ENCODE data around the gene CYP27B1. TPM values are rescaled to one million over a fixed set of nuclear protein-coding genes. Genes with fewer than 3 reads are reported as not detected.

The CYP27B1 gene
- total and polyA plus RNA-seq, 10 of the 15 experiments (the other 5 are each of a cell fraction or from before 2014, with no cell fraction given) = 0.10 to 2.7 (median 1.1) TPM

DNA sequence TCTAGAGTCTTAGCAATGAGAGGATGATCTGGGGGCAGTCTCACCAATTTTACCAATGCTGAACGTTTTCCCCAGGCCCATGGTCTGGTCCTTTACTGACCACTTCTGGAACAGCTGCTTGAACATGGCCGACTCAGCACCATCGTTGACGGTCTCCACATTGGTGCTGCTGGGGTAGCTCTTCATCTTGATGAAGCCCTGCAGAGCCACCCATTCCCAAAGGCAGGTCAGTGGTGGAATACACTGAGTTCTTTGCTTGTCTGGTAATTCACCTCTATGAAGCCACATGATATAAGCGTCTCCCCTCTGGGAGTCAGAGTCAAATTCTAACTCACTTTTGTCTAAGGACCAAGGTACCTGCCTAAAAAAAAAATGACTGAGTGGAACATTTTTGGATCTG is 41.5 kb upstream of the CYP27B1 start:
- ChIA-PET POLR2A (no interaction called here), SMC1A (ENCODE audit: uncharacterized antibody, unreplicated experiment) (no interaction called here), RAD21 (ENCODE audit: unreplicated experiment) (no interaction called here), CTCF (interaction anchor here (0.9 to 2.3 kb wide), 2 partner anchors 10 to 52 kb away, joined by 4 to 7 read pairs; no protein-coding TSS in a partner anchor)
- DNase-seq (ENCODE audit: low read depth, low spot score) (no peak), ATAC-seq (no peak), FAIRE-seq (no peak)
- no peaks in the 10 kb centered on the region for H3K9me3 ChIP-seq (replicated peaks; ENCODE audit: control insufficient read depth, insufficient read depth, low read length)
- no peak overlapping the region for H3K9ac ChIP-seq (ENCODE audit: control insufficient read depth, insufficient read depth, low read length)
- in situ Hi-C loops (cut with MboI) (no loop called here), intact Hi-C loops (cut with micrococcal nuclease; ENCODE audit: unreplicated experiment) (no loop called here)
- H3K4me2 ChIP-seq (ENCODE audit: control insufficient read depth, insufficient read depth) = no peak overlapping the region
- WGBS (ENCODE audit: insufficient coverage, insufficient replicate concordance, low lambda C conversion rate, missing lambda C conversion rate) = 75% methylated on average over 5 of the region's 5 CpGs
- H3K27me3 ChIP-seq (replicated peaks in 1 of 2; ENCODE audit: control insufficient read depth in 2 of 2, insufficient read depth in 2 of 2, low read length in 1 of 2) = no peaks in the 10 kb centered on the region
- no peaks in the 10 kb centered on the region for H3K79me2 ChIP-seq (ENCODE audit: control insufficient read depth, insufficient read depth, low read length)
- no peaks in the 10 kb centered on the region; a peak in 1 of 4 replicates for H3K36me3 ChIP-seq (ENCODE audit: control insufficient read depth in 2 of 2, insufficient read depth in 2 of 2, low read length in 1 of 2)
- no peaks in the 10 kb centered on the region for H3K4me1 ChIP-seq (ENCODE audit: control insufficient read depth, insufficient read depth, low read length)
- no peaks in the 10 kb centered on the region for H4K20me1 ChIP-seq (ENCODE audit: control insufficient read depth, insufficient read depth)
- no TSS peak for BruUV-seq (replicated peaks)
- H3K4me3 ChIP-seq = no peak overlapping the region
- H2AFZ ChIP-seq (ENCODE audit: control insufficient read depth, low read depth, low read length) = no peak overlapping the region
- no peak overlapping the region for H3K27ac ChIP-seq (ENCODE audit: control insufficient read depth, insufficient read depth)
- TF ChIP-seq IKZF1 (conservative IDR thresholded peaks at IDR 0.05) (no peak), ZNF274 (IDR thresholded peaks at IDR 0.05; ENCODE audit: insufficient read depth, insufficient read length) (no peak), JUNB (IDR thresholded peaks at IDR 0.05) (no peak), SPI1 (IDR thresholded peaks at IDR 0.05; ENCODE audit: borderline replicate concordance, insufficient read depth, low read depth, low read length) (no peak), SREBF1 (IDR thresholded peaks at IDR 0.05; ENCODE audit: low read length) (no peak), NBN (IDR thresholded peaks at IDR 0.05) (no peak), ZSCAN29 (IDR thresholded peaks at IDR 0.05) (no peak), SMAD1 (IDR thresholded peaks at IDR 0.05; ENCODE audit: low read depth, partially characterized antibody) (no peak), ASH2L (IDR thresholded peaks at IDR 0.05; ENCODE audit: borderline replicate concordance, low read depth) (no peak), BCL11A (IDR thresholded peaks at IDR 0.05; ENCODE audit: low read depth, low read length) (no peak)

DNA sequence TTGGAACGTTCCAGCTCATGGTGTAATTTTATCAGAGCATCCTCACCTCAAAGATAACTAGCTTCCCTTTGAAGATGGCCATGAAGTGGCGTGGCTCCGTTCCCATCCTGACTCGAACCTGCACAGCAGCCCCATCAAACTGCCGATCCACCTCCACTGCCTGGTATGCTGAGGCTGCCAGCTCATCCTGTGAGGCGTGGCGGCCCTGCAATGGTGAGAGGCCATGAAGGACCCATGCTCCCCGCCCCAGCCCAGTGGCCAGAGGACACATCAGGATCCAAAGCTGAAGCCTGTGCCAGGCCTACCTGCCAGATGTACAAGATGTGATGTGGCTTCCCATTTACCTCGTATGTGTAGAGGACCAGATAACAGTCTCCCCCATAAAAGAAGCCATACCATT is 40.4 kb upstream of the CYP27B1 start:
- BruUV-seq (replicated peaks) = no TSS peak
- Histone ChIP-seq H3K36me3 (ENCODE audit: control insufficient read depth in 2 of 2, insufficient read depth in 2 of 2, low read length in 1 of 2) (peaks cover 0 to 2% of the 10 kb centered on the region in 2 experiments; a peak in 2 of 4 replicates), H3K4me1 (ENCODE audit: control insufficient read depth, insufficient read depth, low read length) (no peaks in the 10 kb centered on the region), H3K79me2 (ENCODE audit: control insufficient read depth, insufficient read depth, low read length) (no peaks in the 10 kb centered on the region), H4K20me1 (ENCODE audit: control insufficient read depth, insufficient read depth) (no peaks in the 10 kb centered on the region), H3K27me3 (replicated peaks in 1 of 2; ENCODE audit: control insufficient read depth in 2 of 2, insufficient read depth in 2 of 2, low read length in 1 of 2) (no peaks in the 10 kb centered on the region), H3K9ac (ENCODE audit: control insufficient read depth, insufficient read depth, low read length) (no peak overlapping the region), H3K9me3 (replicated peaks; ENCODE audit: control insufficient read depth, insufficient read depth, low read length) (no peaks in the 10 kb centered on the region), H3K4me3 (no peak overlapping the region), H2AFZ (ENCODE audit: control insufficient read depth, low read depth, low read length) (no peak overlapping the region), H3K27ac (ENCODE audit: control insufficient read depth, insufficient read depth) (no peak overlapping the region), H3K4me2 (ENCODE audit: control insufficient read depth, insufficient read depth) (no peak overlapping the region)
- intact Hi-C loops (cut with micrococcal nuclease; ENCODE audit: unreplicated experiment) = no loop called here
- TF ChIP-seq SMARCA5 (IDR thresholded peaks at IDR 0.05) = no peak
- no peak for TF ChIP-seq BHLHE40 (IDR thresholded peaks at IDR 0.05; ENCODE audit: borderline replicate concordance in 1 of 2, low read depth in 2 of 2, low read length in 1 of 2)
- no peak for TF ChIP-seq NR2F1 (conservative IDR thresholded peaks at IDR 0.05)
- DNase-seq (ENCODE audit: low read depth, low spot score) (no peak), FAIRE-seq (no peak), ATAC-seq (no peak)
- WGBS (ENCODE audit: insufficient coverage, insufficient replicate concordance, low lambda C conversion rate, missing lambda C conversion rate) = 81% methylated on average over 9 of the region's 9 CpGs
- CTCF ChIA-PET = interaction anchor here (0.8 to 2.3 kb wide), 3 partner anchors 9 to 105 kb away, joined by 3 to 7 read pairs (median 5); no protein-coding TSS in a partner anchor
- SMC1A ChIA-PET (ENCODE audit: uncharacterized antibody, unreplicated experiment) = interaction anchor here (0.9 kb wide), 1 partner anchor 89 kb away, joined by 3 read pairs; no protein-coding TSS in a partner anchor
- in situ Hi-C loops (cut with MboI) = no loop called here
- POLR2A ChIA-PET = no interaction called here
- RAD21 ChIA-PET (ENCODE audit: unreplicated experiment) = no interaction called here

Data from GM12878 (cell line).